OCI-M2 (cell line): ENCODE measurements around the gene CXCL8.
"Not testable (repeated sequence)": the region's sequence is repeated elsewhere in the genome, so short reads cannot be mapped to it uniquely, and the experiment has no call there.

Experiments used
- DNase-seq: peaks from one replicate; lab custom pipeline; 2025; ENCODE audit not compliant: unreplicated experiment; lab: John Stamatoyannopoulos, UW

CXCL8 gene

DNA sequence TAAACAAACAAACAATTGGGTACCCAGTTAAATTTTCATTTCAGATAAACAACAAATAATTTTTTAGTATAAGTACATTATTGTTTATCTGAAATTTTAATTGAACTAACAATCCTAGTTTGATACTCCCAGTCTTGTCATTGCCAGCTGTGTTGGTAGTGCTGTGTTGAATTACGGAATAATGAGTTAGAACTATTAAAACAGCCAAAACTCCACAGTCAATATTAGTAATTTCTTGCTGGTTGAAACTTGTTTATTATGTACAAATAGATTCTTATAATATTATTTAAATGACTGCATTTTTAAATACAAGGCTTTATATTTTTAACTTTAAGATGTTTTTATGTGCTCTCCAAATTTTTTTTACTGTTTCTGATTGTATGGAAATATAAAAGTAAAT is 2.9 kb downstream of the CXCL8 start:
- DNase-seq: no peak

GRCh38 chr4:73743795-73744194 is 3.4 kb downstream of the CXCL8 start:
- DNase-seq: no peak

- no peak for DNase-seq
Measured at GRCh38 chr4:73744203-73744602, 3.8 kb downstream of the CXCL8 start.

DNA sequence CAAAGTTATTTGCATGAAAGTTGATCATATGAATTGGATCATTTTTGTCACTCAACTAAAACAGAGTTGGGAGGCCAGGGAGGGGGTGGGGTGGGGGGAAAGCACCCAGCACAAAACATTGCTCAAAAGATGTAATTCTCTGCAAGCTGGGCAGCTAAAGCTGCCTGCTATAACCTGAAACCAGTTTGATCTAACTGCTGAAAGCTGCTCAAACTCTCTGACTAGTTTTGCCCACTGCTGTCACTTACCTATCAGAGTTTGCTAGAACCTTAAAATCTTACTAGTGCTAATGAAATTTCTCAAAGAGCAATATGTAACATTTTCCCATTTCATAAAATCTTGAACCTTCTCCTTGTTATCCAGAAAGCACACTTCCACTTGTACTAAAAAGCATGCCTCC is 10.4 kb downstream of the CXCL8 start:
- no peak for DNase-seq

DNA sequence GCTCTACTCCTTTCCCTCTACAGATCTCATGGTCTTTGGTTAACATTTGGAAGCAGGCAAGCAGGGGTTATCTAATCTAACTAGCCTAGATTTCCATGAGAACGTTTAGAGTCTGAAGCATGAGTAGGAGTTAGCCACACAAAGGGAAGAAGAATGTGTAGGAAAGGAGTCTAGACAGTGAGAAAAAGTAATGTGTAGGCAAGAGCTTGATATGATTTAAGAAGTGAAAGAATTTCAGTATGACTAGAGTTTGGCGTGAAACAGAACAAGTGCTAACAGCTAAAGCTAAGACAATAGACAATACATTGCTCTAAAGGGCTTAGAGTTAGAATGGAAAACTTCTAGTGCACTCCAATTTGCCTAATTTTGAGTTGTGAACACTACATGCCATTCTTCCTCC is 10.8 kb downstream of the CXCL8 start:
- DNase-seq: no peak

GRCh38 chr4:73751830-73752229 is 11.5 kb downstream of the CXCL8 start:
- no peak for DNase-seq

DNA sequence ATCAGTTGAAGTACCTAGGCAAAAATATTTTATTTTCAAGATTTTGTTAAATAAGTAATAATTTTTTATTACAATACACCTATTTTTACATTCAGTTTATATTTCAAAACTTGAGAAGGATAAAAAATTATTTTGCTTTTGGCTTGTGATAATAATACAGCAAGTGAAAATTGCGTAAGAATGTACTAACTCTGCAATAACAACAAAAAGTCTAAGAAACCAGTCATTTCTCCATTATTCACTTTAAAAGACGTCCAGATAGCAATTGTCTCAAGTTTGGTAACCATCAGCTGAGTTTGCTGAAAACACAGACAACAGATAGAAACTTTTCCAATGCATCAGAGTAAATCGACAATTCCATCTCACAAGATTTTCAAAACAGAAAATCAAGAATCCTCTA is 12.1 kb downstream of the CXCL8 start:
- DNase-seq: no peak

- no peak for DNase-seq
Measured at GRCh38 chr4:73753215-73753614, 12.8 kb downstream of the CXCL8 start.

- no peak for DNase-seq
Measured at GRCh38 chr4:73754934-73755333, 14.6 kb downstream of the CXCL8 start.

DNA sequence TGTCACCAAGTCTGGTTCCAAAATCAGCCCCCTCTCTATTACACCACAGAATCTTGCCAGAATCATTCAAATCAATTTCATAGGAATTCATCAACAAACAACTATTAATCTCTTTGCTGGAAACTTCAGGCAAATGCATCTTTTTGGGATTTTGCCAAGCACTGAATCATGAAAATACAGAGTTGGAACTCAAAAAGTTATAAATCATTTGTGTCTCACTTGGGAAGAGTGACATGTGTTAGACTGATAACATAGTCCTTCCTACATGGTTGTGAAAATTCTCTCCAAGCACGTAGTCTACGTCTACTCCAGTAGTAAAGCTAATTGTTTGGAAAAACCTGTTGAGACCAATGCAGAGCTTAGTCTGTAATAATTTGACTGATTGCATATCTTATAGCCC is 19.0 kb downstream of the CXCL8 start:
- DNase-seq: no peak

DNA sequence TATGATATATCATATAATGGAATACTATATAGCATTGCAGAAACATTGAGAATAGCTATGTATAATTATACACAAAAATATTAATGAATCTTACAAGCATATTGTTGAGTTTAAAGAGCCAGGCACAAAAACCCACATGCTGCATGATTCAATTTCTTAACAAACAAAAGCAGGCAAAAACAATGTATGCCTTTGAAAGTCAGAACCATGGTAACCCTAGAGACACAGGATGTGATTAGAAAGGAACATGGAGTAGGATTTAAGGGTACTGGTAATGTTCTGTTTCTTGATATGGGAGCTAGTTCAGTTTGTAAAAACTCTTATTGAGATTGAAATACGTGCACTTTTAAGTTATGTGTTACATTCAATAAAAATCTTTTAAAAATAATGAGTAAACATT is 21.5 kb downstream of the CXCL8 start:
- no peak for DNase-seq

DNA sequence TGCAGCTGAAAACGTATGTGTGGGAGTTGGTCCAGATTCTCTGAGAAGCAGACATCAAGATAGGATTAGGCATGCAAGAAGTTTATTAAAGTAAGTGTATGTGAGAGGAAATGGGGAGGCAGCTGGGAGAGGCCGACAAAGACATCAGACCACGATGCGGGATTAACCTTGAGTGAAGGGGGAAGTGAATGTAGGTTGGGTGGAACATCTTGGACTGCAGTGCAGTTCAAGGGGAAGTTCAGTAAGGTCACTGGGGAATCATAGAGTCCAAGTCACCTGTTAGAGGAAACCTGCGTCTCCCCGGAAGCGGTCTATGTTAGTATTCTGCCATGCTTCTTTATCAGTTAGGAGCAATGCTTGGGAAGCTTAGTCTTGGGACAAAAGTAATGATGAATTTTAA is 22.0 kb downstream of the CXCL8 start:
- no peak for DNase-seq

DNA sequence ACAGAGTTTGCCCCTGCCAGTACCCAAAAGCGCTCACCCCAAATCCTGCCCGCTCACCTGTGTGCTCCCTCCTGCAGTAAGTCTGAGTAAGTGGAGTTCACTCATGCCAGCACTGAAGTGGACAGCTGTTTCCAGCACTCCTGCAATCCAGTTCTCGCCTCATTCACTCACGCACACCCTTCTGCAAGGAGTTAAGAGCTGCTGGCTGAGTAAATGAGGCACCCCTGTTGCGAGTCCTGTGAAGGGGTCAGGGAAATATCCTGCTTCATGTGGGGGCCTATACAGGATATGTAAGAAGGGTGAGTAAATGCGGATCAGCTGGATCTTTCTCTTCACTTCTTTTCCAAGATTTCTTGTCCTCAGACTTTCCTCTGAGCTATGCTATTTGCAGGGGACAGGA is 23.5 kb downstream of the CXCL8 start:
- no peak for DNase-seq

GRCh38 chr4:73764513-73764912 is 24.1 kb downstream of the CXCL8 start:
- DNase-seq: no peak

DNA sequence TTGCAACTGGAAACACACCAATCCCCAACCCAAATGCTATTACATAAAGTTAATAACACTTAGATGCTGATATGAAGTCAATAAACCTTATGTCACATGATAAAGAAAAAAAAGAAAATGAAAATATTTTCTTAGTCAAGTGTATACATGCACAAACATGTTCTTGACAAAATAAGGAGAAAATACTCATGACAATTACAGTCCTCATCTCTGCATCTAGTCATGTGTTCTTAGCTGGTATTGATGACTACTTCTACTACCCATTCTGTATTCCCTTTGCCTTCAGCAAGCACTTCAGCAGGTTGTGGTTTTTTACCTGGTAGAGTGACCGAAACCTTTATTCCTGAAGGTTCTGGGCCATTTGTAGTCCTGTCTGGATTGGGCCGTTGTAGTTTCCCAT is 24.9 kb downstream of the CXCL8 start:
- no peak for DNase-seq

DNA sequence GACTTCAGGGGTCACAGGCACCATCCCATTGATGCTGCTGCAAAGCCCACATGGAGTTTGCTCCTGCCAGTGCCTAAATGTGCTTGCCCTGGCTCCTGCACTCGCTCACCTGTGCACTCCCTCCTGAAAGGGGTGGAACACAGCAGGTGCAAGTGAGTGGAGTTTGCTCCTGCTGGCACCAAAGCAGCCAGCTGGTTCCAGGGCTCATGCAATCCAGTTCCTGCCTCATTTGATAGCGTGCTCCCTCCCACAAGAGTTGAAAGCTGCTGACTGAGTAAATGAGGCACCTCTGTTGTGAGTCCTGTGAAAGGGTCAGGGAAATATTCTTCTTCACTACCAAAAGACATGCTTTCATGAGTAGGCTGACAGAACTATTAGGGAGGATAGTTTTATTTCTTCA is 30.5 kb downstream of the CXCL8 start:
- DNase-seq: no peak

GRCh38 chr4:73772363-73772762 is 32.0 kb downstream of the CXCL8 start:
- no peak for DNase-seq

DNA sequence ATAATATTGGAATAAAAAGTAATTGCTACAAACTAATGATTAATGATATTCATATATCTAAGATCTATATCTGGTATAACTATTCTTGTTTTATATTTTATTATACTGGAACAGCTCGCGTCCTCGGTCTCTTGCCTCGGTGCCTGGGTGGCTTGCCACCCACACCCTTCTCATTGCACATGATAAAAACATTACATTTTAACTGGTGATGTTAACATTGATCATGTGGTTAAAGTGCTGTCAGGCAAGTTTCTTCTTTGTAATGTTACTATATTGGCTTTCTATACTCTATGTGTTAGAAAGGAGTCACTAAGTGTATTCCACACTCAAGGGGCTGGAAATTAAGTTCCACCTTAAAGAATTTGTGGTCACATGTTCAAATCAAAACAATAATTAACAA is 34.0 kb downstream of the CXCL8 start:
- DNase-seq: not testable (repeated sequence)

DNA sequence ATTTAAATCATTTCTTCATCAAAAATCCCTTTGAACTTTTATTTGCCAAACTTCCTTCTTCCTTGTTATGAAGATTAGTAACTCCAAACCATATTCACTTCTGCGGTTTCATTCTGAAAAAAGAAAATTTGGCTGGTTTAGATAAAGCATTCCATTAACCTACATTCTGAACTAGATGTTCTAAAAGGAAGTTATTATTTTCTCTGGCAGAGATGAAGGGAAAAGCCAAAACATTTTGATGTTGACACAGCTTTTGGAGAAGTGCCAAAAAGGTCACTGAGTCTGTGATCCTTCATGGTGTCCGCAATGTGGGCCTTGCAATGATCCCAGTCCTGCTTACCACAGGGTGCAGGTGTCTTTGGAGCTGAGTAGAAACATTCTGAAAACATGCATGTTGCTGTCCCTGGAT is 36.0 kb downstream of the CXCL8 start:
- DNase-seq: no peak

GRCh38 chr4:73777612-73778011 is 37.2 kb downstream of the CXCL8 start:
- no peak for DNase-seq

DNA sequence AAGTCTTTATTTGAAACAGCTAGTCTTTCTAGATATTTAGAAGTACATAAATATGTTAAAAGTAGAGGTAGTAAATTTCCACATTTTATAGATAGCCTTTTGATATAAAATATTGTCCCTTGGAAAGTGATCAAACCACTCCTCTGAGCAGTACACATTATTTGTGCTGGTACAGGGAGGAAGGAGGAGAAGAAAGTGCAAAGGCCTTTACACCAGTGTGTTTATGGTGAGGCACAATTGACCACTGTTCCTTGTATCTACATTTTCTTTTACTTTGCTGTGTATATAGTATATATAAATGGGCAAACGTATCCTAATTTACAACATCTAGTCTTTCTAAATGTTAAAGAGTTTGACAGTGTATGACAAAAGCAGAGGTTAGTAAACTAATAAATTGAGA is 39.9 kb downstream of the CXCL8 start:
- DNase-seq: no peak

DNA sequence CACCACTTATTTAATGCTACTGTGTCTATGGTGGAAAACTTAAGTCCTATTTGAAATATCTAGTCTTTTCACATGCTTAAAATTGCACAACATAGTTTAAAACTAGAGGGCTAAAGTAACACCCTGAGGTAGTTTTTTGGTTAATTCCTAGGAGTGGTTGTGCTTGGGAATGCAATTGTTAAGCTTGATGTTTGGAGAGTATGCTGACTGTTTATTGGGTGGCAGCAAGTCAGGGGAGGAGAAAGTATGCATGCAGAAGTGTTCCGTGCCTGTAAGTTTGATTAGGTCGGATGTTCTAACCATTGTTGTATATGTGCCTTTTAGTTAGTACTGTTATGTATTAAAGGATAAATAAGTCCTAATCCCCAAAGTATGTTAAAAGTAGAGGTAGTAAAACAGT is 40.5 kb downstream of the CXCL8 start:
- DNase-seq: no peak

DNA sequence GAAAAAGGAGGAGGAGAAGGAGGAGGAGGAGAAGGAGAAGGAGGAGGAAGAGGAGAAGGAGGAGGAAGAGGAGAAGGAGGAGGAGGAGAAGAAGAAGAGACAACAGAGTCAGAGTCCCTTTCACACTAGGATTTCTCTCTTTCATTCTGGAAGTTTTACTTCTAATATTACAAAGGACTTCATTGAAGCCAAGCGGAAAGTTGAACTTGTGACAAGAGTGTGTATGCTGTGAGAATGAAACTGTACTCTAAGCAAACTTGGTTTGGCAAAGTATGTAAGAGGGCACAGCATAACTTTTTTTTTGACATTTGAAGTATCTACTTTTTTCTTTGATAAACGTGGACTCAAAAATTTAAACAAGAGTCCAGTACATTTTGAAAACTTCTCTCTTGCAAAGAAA is 48.0 kb downstream of the CXCL8 start:
- no peak for DNase-seq
